GM19193 (cell line): ENCODE measurements around the gene KRTAP3-2.
"Not testable (repeated sequence)": the region's sequence is repeated elsewhere in the genome, so short reads cannot be mapped to it uniquely, and the experiment has no call there.

Source experiments
- POLR2A ChIP-seq: IDR thresholded peaks from 4 replicates; pipeline ENCODE4 v1.6.1; 2011; ENCODE audit not compliant: insufficient read depth, insufficient read length; ENCODE audit errors: extremely low read depth

Gene KRTAP3-2

GRCh38 chr17:40999563-40999962, at the start of gene KRTAP3-2:
KRTAP3-2 (minus strand) TSS chr17:40999906; CDS start chr17:40999853, 53 bp downstream.
- TF ChIP-seq POLR2A: not testable (repeated sequence)

GRCh38 chr17:41049110-41049509, 49.4 kb upstream of the KRTAP3-2 start:
- TF ChIP-seq POLR2A: no peak

DNA sequence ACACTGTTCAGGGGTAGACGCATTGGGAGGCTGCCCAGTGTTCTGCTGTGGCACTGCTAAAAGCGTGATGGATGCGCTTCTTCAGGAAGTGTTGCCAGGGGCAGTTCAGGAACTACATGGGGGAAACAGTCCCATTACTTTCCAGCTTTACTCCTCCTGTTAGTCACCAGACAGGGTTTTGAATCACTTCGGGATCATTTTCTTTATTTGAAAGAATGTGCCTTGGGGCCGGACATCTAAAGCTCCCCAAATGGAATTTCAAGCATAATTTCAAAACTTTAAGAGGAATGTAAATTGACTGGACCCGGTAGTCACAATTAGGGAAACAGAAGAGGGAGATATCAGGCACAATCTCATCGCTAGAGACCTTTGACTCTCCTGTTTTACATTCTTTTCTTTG, 48.7 kb upstream of the KRTAP3-2 start:
- no peak for TF ChIP-seq POLR2A

DNA sequence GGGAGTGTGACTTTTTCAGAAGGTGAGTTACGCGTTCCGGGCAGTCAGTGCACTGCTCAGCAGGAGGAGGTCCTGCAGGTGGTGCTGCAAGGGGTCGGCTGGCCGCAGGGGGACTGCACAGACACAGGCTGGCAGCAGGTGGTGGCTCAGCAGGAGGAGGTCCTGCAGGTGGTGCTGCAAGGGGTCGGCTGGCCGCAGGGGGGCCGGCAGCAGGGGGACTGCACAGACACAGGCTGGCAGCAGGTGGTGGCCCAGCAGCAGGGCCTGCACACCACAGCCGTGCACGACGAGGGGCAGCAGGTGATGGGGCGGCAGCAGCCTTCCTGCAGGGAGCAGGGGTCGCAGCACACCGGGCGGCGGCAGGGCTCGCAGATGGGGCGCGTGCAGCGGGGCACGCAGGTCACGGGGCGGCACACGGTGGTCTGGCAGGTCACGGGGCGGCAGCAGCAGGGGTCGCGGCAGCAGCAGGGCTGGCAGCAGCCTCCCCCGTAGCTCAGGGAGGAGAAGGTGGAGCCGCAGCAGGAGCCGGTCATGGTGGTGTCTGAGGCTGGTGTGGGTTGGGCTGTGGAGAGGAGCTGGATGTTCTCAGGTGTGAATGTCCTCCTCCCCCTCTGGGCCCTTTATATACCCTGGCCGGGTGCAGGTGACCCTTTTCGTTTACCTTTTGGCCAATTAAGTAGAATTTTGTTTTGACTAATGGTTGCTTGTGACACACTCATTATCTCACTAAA, 47.2 kb upstream of the KRTAP3-2 start, which contains the start of gene KRTAP2-1:
TSS of gene KRTAP2-1 (minus strand) at position 582 of the 731 bp plus-strand sequence. CDS start at position 533, 49 bp downstream.
- not testable (repeated sequence) for TF ChIP-seq POLR2A

GRCh38 chr17:41042953-41043352, 43.2 kb upstream of the KRTAP3-2 start:
- TF ChIP-seq POLR2A: no peak

DNA sequence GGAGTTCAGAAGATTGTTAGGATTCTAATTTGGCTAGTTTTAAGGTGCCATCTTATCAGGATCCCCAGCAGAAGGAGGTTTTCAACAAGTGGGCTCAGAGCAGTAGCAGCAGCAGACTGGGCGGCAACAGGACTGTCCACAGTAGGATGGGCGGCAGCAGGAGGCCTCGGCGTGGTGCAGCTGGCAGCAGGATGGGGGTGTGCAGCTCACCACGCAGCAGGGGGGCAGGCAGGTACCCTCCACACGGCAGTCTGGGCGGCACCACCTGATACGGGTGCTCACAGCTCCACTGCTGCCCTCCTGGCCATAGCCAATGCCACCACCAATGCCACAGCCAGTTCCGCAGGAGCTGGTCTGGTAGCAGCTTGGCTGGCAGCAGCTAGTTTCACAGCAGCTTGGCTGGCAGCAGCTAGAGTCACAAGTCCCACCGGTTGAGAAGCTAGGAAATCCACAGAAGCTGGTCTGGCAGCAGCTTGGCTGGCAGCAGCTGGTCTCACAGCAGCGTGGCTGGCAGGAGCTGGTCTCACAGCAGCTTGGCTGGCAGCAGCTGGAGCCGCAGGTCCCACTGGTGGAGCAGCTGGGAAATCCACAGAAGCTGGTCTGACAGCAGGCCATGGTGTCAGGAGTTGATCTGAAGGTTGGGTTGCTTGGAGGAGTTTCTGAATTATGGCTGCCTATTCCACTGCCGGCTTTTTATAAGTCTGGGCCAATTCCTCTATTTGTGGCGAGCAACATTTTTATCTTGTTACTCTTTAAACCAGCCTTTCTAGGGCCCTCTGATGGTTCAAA, 41.3 kb upstream of the KRTAP3-2 start, which contains the start of gene KRTAP1-1:
TSS of gene KRTAP1-1 (minus strand) at position 668 of the 789 bp plus-strand sequence. CDS start at position 615, 53 bp downstream.
- not testable (repeated sequence) for TF ChIP-seq POLR2A

- no peak for TF ChIP-seq POLR2A
Measured at GRCh38 chr17:41037853-41038350, 38.2 kb upstream of the KRTAP3-2 start.

- not testable (repeated sequence) for TF ChIP-seq POLR2A
Measured at GRCh38 chr17:41034346-41034935, 34.7 kb upstream of the KRTAP3-2 start, which contains the start of gene KRTAP1-3. KRTAP1-3 (minus strand) TSS chr17:41034874; CDS start chr17:41034821, 53 bp downstream.

- no peak for TF ChIP-seq POLR2A
Measured at GRCh38 chr17:41029633-41030245, 30.0 kb upstream of the KRTAP3-2 start, which contains the start of gene KRTAP1-4. KRTAP1-4 (minus strand) TSS chr17:41030195; CDS start chr17:41030078, 117 bp downstream.

DNA sequence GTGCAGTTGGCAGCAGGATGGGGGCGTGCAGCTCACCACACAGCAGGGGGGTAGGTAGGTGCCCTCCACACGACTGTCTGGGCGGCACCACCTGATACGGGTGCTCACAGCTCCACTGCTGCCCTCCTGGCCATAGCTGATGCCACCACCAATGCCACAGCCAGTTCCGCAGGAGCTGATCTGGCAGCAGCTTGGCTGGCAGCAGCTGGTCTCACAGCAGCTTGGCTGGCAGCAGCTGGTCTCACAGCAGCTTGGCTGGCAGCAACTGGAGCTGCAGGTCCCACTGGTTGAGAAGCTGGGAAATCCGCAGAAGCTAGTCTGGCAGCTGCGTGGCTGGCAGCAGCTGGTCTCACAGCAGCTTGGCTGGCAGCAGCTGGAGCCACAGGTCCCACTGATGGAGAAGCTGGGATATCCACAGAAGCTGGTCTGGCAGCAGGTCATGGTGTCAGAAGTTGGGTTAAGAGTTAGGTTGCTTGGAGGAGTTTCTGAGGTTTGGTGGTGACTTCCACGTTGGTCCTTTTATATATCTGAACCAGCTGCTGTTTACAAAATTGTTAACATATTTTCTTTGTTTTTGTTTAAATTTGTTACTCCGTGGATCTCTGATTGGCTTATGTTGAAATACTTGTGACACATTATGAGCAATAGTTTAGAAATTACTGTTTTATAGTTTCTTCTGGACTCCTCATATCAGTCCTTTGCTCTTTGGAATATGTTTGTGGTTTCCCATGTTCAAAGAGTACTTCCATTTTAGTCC, 27.2 kb upstream of the KRTAP3-2 start, which contains the start of gene KRTAP1-5:
TSS of gene KRTAP1-5 (minus strand) at position 494 of the 757 bp plus-strand sequence. CDS start at position 441, 53 bp downstream.
- TF ChIP-seq POLR2A: no peak

DNA sequence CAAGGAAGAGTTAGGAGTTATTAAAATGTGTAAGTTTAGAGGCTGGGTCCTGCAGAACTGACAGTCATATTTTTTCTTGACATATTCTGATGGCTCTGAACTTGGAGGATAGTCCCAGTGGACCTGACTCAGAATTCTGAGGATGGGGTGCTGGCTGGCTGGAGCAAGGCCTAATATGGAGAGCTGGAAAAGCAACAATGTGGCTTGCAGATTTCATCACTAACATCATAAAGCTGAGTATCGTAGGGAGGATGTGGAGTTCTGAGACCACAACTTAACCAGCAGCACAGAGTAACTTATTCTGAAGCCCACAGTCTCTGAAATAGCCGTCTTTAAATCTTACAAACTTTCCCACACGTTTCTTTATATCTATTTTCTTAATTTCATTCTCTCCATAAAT, 25.0 kb upstream of the KRTAP3-2 start:
- TF ChIP-seq POLR2A: no peak

DNA sequence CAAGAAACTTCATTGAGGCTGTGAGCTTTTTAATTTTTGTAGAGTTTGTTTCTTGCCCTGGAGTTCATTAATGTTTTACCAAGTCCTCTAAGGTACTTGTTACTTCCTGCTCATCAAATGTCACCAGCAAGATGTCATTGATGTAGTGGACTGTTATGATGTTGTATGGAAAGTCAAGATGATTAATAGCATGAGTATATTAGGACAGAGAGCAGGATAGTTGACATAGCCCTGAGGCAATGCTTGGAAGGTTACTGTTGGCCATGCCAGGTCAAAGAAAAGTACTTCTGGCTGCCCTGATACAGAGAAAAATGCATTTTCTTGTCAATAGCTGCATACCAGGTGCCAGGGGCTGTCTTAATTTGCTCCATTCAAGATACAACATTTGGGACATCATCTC, 20.6 kb upstream of the KRTAP3-2 start:
- no peak for TF ChIP-seq POLR2A

GRCh38 chr17:41019415-41019814, 19.7 kb upstream of the KRTAP3-2 start:
- no peak for TF ChIP-seq POLR2A

DNA sequence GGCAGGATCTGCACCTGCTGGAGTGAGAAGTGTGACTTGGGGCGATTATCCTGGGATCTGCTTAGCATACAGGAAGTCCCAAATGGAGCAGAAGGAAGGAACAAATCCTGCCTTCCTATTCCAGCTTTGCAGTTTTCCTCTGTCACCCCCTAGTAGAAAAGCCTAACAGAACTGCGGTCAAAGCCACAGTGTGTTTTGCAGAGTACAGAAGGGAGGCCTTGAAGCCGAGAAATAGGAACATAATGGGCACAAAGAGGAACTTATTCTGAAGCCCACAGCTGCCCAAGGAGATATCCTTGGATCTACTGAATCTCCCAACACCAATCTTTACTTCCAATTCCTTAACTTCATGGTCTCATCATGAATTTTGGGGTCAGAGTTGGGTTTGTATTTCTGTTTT, 18.8 kb upstream of the KRTAP3-2 start:
- TF ChIP-seq POLR2A: no peak

GRCh38 chr17:41016578-41017215, 17.0 kb upstream of the KRTAP3-2 start:
- no peak for TF ChIP-seq POLR2A
